Naive B cell (primary cell): Measurements from ENCODE around the gene DENND11. TPM values are rescaled to one million over a fixed set of nuclear protein-coding genes. Genes with fewer than 3 reads are reported as not detected.
"Not testable (repeated sequence)": the region's sequence is repeated elsewhere in the genome, so short reads cannot be mapped to it uniquely, and the experiment has no call there.

Experiments used
- ATAC-seq, 2 donors: fragments of 150-1000 bp; cut with Tn5 transposase; 2 replicates each; pipeline ENCODE4 v1.10.0; 2021; ENCODE audit warnings: low read depth in 2 of 2, mild to moderate bottlenecking in 2 of 2, moderate library complexity in 2 of 2
- DNase-seq: peaks from one replicate; pipeline ENCODE4 v3.0.0; 2022
- H3K27ac Mint-ChIP-seq, 6 donors: one replicate each; pipeline ENCODE4 v1.8.0; 2020 to 2022; ENCODE audit warnings: mild to moderate bottlenecking in 6 of 6, mixed read lengths in 6 of 6, moderate library complexity in 5 of 6, inconsistent platforms in 2 of 6
- H3K27me3 Mint-ChIP-seq, 3 donors: one replicate each; pipeline ENCODE4 v1.8.0; 2021 to 2022; ENCODE audit warnings: mixed read lengths in 3 of 3, mild to moderate bottlenecking in 1 of 3
- H3K36me3 Mint-ChIP-seq, 2 donors: one replicate each; pipeline ENCODE4 v1.8.0; 2020 to 2022; ENCODE audit warnings: mixed read lengths in 2 of 2, inconsistent platforms in 1 of 2, mild to moderate bottlenecking in 1 of 2
- H3K4me1 Mint-ChIP-seq, 3 donors: one replicate each; pipeline ENCODE4 v1.8.0; 2020 to 2022; ENCODE audit warnings: mixed read lengths in 3 of 3, inconsistent platforms in 1 of 3, mild to moderate bottlenecking in 1 of 3, moderate library complexity in 1 of 3
- H3K4me3 Mint-ChIP-seq, 8 donors: one replicate each; pipeline ENCODE4 v1.8.0; 2020 to 2022; ENCODE audit warnings: mild to moderate bottlenecking in 8 of 8, mixed read lengths in 8 of 8, moderate library complexity in 8 of 8, inconsistent platforms in 2 of 8
- H3K9me3 Mint-ChIP-seq, 7 donors: one replicate each; pipeline ENCODE4 v1.8.0; 2020 to 2022; ENCODE audit warnings: mixed read lengths in 7 of 7, mild to moderate bottlenecking in 5 of 7, inconsistent platforms in 2 of 7, moderate library complexity in 1 of 7
- polyA plus RNA-seq, 6 donors: library from polyadenylated mRNA; unstranded; fragments of 300-500 nt; fragmentation: Illumina TruSeq; gene quantifications; one replicate each; pipeline ENCODE4 v1.2.3, GENCODE V29; 2021; ENCODE audit warnings: low read depth in 6 of 6

Gene DENND11
- polyA plus RNA-seq, 6 donors from 2014 or later: 11.4 to 32.2 (median 22.9) TPM

DNA sequence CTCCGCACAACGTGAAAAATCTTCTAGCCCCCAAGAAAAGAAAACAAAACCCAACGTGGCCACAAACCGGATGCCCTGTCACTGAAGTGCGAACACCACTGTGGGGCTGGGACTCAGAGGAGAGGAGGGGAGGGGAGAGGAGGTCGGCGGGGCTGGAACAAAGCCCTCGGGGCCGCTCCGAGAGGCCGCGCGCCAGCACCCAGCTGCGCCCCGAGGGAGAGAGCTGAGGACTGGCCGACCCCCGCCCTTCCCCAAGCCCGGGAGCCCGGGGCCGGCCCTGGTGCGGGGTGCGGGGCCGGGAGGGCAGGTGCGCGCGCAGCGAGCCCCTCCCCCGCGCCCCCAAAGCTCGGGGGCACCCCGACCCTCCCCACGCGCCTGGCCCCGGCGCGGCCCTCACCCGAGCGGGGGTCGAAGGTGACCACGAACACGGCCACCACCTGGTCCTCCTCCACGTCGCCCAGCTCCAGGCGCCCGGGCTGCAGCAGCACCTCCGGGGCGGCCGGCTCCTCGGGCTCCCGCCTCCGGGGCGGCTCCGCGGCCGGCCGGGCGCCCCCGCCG lies 398 bp downstream of the DENND11 start:
- no peaks in the 10 kb centered on the region for H3K9me3 Mint-ChIP-seq

DNA sequence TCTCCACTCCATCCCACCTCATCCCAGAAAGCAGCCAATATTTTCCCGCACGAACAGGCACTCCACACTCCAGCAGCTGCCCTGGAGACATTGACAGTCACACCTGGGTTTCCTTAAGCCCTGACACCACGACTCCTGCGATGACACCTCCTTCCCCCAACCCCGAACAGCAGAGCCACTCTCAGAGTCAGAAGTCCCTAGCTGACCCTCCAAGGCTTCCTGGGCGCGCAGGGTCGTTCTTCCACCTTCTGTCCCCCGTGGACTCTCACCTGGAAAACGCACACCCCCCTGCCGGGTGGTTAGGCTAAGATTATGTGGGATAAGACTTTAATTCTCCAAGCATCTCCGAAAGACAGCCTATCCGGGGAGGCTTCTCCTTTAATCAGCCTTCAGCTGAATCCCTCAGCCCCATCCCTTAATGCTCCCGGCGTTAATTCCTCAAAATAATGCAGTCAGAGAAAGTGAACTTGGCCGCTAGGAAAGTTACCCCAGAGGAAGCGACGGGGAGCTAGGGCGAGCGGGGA lies 1.1 kb downstream of the DENND11 start:
- Mint-ChIP-seq H3K27me3 (no peaks in the 10 kb centered on the region), H3K4me1 (peaks cover 44 to 58% (median 57%) of the 10 kb centered on the region in 3 donors), H3K4me3 (peak overlapping the region; percentile 89 to 95 (median 92)), H3K9me3 (no peaks in the 10 kb centered on the region), H3K27ac (peak overlapping the region; percentile 88 to 98 (median 95)), H3K36me3 (no peaks in the 10 kb centered on the region)
- ATAC-seq: no peak
- DNase-seq: no peak

More for the DNA sequence above, 398 bp downstream of the DENND11 start:
- DNase-seq (peak; percentile 82), ATAC-seq (peak; percentile 79 to 80)
- Mint-ChIP-seq H3K4me3 (peak overlapping the region; percentile 89 to 95 (median 92)), H3K27ac (peak overlapping the region; percentile 56 to 98 (median 91)), H3K27me3 (no peaks in the 10 kb centered on the region), H3K36me3 (no peaks in the 10 kb centered on the region), H3K4me1 (peaks cover 38 to 52% (median 52%) of the 10 kb centered on the region in 3 donors)

DNA sequence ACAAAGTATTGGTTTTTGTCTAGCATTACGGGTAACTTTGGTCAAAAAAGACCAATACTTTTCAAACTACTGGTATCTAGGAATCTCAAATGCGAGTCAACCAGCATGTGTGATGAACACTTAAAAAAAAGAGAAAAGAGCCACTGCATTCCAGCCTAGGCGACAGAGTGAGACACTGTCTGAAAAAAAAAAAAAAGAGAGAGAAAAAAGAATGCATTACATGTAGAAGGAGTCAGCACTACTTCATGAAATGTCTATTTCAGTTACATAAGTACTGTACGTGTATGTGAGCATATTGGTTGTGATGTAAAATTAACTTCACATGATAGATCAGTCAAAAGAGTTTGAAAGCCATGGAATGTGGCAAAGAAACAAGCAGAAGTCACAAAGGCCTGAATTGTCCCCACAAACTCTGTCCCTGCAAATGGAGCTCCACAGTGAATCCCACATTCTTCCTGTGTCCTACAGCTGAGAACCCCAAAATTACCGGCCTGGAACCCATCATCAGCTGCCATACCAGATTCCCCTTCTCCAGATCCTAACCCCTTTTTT lies 1.6 kb downstream of the DENND11 start:
- H3K4me1 Mint-ChIP-seq: peaks cover 49 to 64% (median 63%) of the 10 kb centered on the region in 3 donors

DNA sequence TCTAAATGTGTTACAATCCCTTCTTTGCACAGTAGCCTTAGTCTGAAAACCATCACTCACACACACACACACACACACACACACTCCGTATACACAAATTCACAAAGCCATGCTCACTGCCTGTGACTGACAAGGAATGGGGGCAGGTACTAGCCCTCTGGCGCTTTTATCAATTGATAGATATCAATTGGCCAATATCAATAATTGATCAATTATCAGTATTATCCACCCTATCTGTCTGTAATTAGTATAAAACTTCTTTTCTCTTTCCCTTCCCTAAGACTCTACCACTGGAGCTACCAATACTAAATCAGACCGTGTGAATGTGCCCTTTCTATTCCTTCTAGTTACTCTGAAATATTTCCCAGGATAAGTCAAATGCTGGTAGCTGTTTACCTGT lies 2.1 kb downstream of the DENND11 start:
- Mint-ChIP-seq H3K27ac (peak overlapping the region; percentile 57 to 95 (median 88)), H3K36me3 (no peaks in the 10 kb centered on the region), H3K4me1 (peaks cover 54 to 68% (median 68%) of the 10 kb centered on the region in 3 donors), H3K27me3 (no peaks in the 10 kb centered on the region), H3K4me3 (peak overlapping the region in 7 of 8 donors; percentile 30 to 94 (median 91)), H3K9me3 (no peaks in the 10 kb centered on the region)
- ATAC-seq (no peak), DNase-seq (no peak)

More for the DNA sequence above, 1.6 kb downstream of the DENND11 start:
- Mint-ChIP-seq H3K4me3 (peak overlapping the region; percentile 89 to 95 (median 92)), H3K9me3 (no peaks in the 10 kb centered on the region), H3K36me3 (no peaks in the 10 kb centered on the region), H3K27me3 (no peaks in the 10 kb centered on the region), H3K27ac (peak overlapping the region; percentile 88 to 98 (median 95))
- no peak for DNase-seq
- ATAC-seq: no peak

DNA sequence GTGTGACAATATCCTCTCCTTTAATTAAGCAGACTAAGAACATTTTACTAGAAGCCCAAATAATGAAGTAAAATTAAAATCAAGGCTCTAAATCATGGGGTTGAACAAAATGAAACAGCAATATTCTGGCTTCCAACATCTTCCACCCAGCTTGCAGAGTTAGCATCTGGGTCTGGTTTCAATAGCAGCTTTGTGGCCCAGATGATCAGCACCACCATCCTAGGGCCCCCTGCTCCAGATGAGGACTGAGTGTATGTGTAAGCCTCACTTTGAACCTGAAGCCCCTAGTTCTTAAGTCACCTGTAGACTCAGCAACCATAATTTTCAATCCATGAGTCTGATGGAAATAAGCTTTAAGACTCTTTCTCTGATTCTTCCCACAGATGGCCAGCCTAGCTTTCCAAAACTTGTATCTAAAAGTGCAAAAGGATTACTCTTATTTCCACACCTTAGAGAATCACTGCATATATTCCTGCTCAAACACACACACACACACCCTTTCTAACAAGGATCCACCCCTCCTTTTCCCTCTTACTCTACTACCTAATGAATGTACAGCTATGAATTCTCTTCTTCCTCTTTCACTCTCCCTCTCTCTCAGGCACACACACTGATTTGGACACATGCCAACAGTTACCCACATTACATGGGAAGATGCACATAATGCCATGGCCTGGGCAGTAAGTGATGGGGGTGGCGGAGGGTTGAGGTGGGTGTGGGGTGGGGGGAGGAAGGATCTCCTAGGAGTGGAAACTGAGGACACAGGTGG lies 3.5 kb downstream of the DENND11 start:
- DNase-seq (peak; percentile 37), ATAC-seq (no peak)
- Mint-ChIP-seq H3K4me1 (peaks cover 62 to 75% (median 73%) of the 10 kb centered on the region in 3 donors), H3K36me3 (peaks cover 0 to 4% of the 10 kb centered on the region in 2 donors), H3K27ac (peak overlapping the region; percentile 3 to 94 (median 54)), H3K9me3 (no peaks in the 10 kb centered on the region), H3K4me3 (peak overlapping the region in 5 of 8 donors; percentile 18 to 66 (median 39)), H3K27me3 (no peaks in the 10 kb centered on the region)

DNA sequence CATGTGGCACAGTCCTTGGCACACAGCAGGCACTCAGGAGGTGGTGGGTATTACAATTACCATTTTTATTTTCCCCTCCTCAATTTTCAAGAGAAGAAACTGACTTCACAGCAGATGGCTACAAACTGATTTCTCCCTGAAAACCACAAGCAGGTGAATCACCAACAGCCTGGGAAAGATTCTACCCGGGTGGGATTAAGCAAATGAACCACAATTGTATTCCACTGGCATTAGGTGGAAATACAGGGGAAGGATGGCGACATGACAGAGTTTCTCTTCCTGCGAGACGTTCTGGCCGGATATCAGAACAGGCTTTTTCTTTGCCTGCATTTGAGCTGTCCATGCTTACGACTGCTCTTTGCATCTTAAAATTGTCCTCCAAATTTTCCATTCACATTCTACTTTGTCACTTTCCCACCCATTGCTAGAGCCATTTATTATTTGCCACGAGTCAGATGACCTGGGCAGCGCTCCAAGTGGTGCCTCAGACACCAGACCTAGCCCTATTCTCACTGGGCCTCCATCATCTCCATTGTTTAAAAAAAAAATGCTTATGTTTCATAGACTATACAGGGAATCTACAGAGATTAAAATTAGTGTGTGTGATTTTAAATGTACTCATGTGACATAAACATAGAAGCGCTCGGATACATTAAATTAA lies 4.6 kb downstream of the DENND11 start:
- H3K27ac Mint-ChIP-seq: peak overlapping the region in 2 of 6 donors; percentile 67 to 90
- H3K9me3 Mint-ChIP-seq: no peaks in the 10 kb centered on the region
- ATAC-seq: no peak
- no peak for DNase-seq
- H3K4me1 Mint-ChIP-seq: peaks cover 63 to 76% (median 69%) of the 10 kb centered on the region in 3 donors
- H3K4me3 Mint-ChIP-seq: no peak overlapping the region
- no peaks in the 10 kb centered on the region for H3K27me3 Mint-ChIP-seq
- H3K36me3 Mint-ChIP-seq: peaks cover 0 to 4% of the 10 kb centered on the region in 2 donors

DNA sequence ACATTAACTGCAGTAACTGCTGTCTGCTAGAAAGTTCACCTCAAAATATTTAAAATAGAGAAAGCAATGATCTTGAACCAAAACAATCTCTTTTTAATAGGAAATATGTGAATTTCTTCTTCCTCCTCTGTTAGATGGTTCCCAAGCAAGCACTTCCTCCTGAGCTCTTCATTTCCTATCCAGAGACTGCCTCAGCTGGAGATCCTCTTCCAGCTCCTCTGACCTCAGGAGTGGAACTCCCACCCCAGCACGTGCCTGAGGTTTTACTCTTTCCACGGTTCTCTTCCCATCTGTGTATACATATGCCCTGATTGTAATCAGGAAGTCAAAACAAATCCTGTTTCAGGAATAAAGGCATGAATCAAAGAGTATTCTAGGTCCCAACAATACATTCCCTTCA lies 5.6 kb downstream of the DENND11 start:
- H3K9me3 Mint-ChIP-seq: no peaks in the 10 kb centered on the region
- H3K27me3 Mint-ChIP-seq: no peaks in the 10 kb centered on the region
- no peak for DNase-seq
- no peak for ATAC-seq
- H3K4me1 Mint-ChIP-seq: peaks cover 66 to 75% (median 67%) of the 10 kb centered on the region in 3 donors
- peak overlapping the region in 3 of 8 donors; percentile 3 to 16 (median 9) for H3K4me3 Mint-ChIP-seq
- H3K36me3 Mint-ChIP-seq: peaks cover 0 to 4% of the 10 kb centered on the region in 2 donors
- H3K27ac Mint-ChIP-seq: peak overlapping the region in 2 of 6 donors; percentile 60 to 81

DNA sequence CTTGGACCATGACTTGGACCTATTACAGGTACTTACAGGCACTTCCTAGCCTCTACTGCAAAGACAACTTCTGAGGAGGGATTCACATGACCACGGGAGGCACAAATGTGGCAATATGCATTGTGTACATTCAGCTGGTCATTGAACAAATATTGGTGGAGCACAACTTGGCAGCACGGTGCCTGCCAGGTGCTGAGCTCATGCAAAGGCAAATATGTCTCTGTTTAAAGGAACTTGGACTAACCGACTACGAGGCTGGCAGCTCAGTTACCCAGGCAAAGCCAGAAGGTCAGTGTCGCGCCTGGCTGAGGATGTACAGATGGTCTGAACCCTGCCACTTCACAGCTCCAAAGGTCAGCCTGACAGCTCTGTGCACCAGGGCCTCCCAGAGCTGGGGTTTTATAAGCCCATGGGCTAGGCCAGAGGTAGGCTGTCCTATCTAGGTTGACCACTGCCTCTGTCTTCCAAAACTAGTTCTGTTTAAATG lies 6.1 kb downstream of the DENND11 start:
- Mint-ChIP-seq H3K36me3 (peaks cover 0 to 4% of the 10 kb centered on the region in 2 donors), H3K27ac (peak overlapping the region in 3 of 6 donors; percentile 45 to 60 (median 47)), H3K4me1 (peaks cover 64 to 72% (median 64%) of the 10 kb centered on the region in 3 donors), H3K4me3 (peak overlapping the region in 2 of 8 donors; percentile 11 to 30), H3K27me3 (no peaks in the 10 kb centered on the region), H3K9me3 (no peaks in the 10 kb centered on the region)
- ATAC-seq (no peak), DNase-seq (no peak)

DNA sequence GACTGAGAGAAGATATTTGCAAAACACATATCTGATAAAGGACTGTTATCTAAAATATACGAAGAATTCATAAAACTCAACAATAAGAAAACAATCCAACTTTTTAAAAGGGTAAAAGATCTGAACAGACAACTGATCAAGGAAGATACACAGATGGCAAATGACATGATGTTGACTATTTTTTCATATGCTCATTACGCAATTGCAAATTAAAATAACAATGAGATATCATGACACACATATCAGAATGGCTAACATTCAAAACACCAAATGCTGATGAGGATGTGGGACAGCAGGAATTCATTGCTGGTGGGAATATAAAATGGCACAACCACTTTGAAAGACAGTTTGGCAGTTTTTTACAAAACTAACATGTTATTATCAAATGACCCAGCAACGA lies 8.9 kb downstream of the DENND11 start:
- Mint-ChIP-seq H3K4me1 (peaks cover 52 to 57% (median 55%) of the 10 kb centered on the region in 3 donors), H3K36me3 (peaks cover 0 to 4% of the 10 kb centered on the region in 2 donors), H3K9me3 (no peaks in the 10 kb centered on the region), H3K27me3 (no peaks in the 10 kb centered on the region), H3K27ac (peak overlapping the region in 1 of 6 donors; percentile 3), H3K4me3 (no peak overlapping the region)
- ATAC-seq (no peak), DNase-seq (no peak)

DNA sequence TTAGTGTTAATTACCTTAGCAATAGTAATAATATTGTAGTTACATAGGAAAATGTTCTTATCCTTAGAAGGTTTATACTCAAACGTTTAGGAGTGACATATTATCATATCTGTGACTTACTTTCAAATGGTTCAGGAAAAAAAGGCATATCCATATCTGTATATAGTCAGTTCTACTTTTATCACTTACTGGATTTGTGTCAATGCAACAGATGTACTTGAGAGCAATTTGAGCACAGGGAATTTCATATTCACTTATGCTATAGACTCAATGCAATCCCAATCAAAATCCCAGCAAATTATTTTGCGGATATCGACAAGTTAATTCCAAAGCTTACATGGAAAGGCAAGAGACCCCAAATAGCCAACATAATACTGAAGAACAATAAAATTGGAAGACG lies 10.0 kb downstream of the DENND11 start:
- DNase-seq (no peak), ATAC-seq (no peak)
- Mint-ChIP-seq H3K27me3 (no peaks in the 10 kb centered on the region), H3K36me3 (peaks cover 5 to 7% of the 10 kb centered on the region in 2 donors), H3K4me1 (peaks cover 44 to 57% (median 44%) of the 10 kb centered on the region in 3 donors), H3K9me3 (no peaks in the 10 kb centered on the region), H3K27ac (no peak overlapping the region), H3K4me3 (no peak overlapping the region)

DNA sequence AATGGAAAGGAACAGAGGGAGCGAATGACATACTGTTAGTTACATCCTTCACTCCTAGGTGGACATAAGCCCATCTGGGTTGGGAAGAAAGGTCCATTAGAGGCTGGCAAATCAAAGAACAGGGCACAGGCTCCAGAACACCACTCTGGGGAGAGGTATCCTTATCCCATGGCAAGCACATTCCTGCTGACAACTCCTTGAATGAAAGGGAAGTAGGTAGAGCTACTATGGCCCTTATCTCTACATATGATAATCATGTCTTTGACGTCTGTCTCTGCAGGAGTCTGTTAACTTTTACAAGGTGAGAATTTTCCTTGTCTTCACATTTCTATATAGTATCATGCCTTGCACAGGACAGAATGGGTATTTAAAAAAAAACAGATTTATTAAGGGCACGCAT lies 10.4 kb downstream of the DENND11 start:
- no peak overlapping the region for H3K4me3 Mint-ChIP-seq
- H3K27me3 Mint-ChIP-seq: no peaks in the 10 kb centered on the region
- no peak overlapping the region for H3K27ac Mint-ChIP-seq
- no peaks in the 10 kb centered on the region for H3K9me3 Mint-ChIP-seq
- DNase-seq: no peak
- peaks cover 40 to 57% (median 41%) of the 10 kb centered on the region in 3 donors for H3K4me1 Mint-ChIP-seq
- H3K36me3 Mint-ChIP-seq: peaks cover 8 to 10% of the 10 kb centered on the region in 2 donors
- ATAC-seq: no peak

DNA sequence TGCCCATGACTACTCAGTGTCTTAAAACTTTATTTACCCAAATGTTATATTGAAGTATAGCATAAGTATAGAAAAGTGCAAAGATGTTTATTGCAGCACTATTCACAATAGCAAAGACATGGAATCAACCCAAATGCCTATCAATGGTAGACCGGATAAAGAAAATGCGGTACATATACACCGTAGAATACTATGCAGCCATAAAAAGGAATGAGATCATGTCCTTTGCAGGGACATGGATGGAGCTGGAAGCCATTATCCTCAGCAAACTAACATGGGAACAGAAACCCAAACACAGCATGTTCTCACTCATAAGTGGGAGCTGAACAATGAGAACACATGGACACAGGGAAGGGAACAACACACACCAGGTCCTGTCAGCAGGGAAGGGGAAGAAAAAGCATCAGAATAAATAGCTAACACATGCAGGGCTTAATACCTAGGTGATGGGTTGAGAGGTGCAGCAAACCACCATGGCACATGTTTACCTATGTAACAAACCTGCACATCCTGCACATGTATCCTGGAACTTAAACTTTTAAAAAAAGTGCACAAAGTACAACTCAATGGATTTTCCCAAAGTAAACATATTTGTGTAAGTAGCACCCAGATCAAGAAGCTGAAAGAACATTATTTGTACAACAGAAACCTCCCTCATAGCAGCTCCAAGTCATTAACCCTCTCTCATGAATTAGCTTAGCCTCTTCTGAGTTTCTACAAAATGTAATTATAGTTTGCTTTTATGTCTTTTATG lies 12.7 kb downstream of the DENND11 start:
- peak overlapping the region in 1 of 6 donors; percentile 72 for H3K27ac Mint-ChIP-seq
- not testable (repeated sequence) for H3K9me3 Mint-ChIP-seq, ATAC-seq, H3K4me3 Mint-ChIP-seq, DNase-seq, H3K27me3 Mint-ChIP-seq
- peaks cover 13 to 21% of the 10 kb centered on the region in 2 donors for H3K36me3 Mint-ChIP-seq
- H3K4me1 Mint-ChIP-seq: peaks cover 18 to 37% (median 20%) of the 10 kb centered on the region in 3 donors
